Activated naive CD4-positive, alpha-beta T cell treated with anti-CD3 and anti-CD28 coated beads, Interleukin-2, amount 10 ng/mL, durations not matched to agents 7 days and 5 days (primary cell): ENCODE results near the gene CABP2.
"Not testable (repeated sequence)": the region's sequence is repeated elsewhere in the genome, so short reads cannot be mapped to it uniquely, and the experiment has no call there.

ENCODE experiments used
- CTCF ChIA-PET: fragments of 350-600 bp; sonication (Branson Sonifier 250); formaldehyde crosslinking; loops from one replicate; lab custom pipeline; 2021; ENCODE audit warnings: antibody characterized with exemption; lab: Charles Lee
- DNase-seq: peaks from one replicate; pipeline ENCODE4 v3.0.0-alpha.2; 2020
- H3K27ac Mint-ChIP-seq: one replicate; pipeline ENCODE4 v1.8.0; 2021; ENCODE audit warnings: mild to moderate bottlenecking, moderate library complexity, mixed read lengths
- H3K27me3 Mint-ChIP-seq: one replicate; pipeline ENCODE4 v1.8.0; 2021; ENCODE audit warnings: mild to moderate bottlenecking, mixed read lengths
- H3K36me3 Mint-ChIP-seq: one replicate; pipeline ENCODE4 v1.8.0; 2021; ENCODE audit warnings: mixed read lengths
- H3K4me1 Mint-ChIP-seq: one replicate; pipeline ENCODE4 v1.8.0; 2021; ENCODE audit warnings: mixed read lengths
- H3K4me3 Mint-ChIP-seq: one replicate; pipeline ENCODE4 v1.8.0; 2021; ENCODE audit warnings: mild to moderate bottlenecking, moderate library complexity, mixed read lengths
- H3K9me3 Mint-ChIP-seq: one replicate; pipeline ENCODE4 v1.8.0; 2021; ENCODE audit warnings: mixed read lengths

The CABP2 gene

GRCh38 chr11:67522844-67523555, at the start of gene CABP2:
CABP2 (minus strand) TSS chr11:67523446; CDS start chr11:67523326, 120 bp downstream.
- H3K27ac Mint-ChIP-seq: no peak within 1 kb of the TSS
- no peaks in the 10 kb centered on the region for H3K36me3 Mint-ChIP-seq
- peaks cover 25% of the 10 kb centered on the region for H3K27me3 Mint-ChIP-seq
- H3K4me3 Mint-ChIP-seq: no peak within 1 kb of the TSS
- no peaks in the 10 kb centered on the region for H3K9me3 Mint-ChIP-seq
- CTCF ChIA-PET: no interaction called here
- no peak for DNase-seq
- no peaks in the 10 kb centered on the region for H3K4me1 Mint-ChIP-seq

- H3K9me3 Mint-ChIP-seq: no peaks in the 10 kb centered on the region
- CTCF ChIA-PET: interaction anchor here (0.8 to 1.4 kb wide), 7 partner anchors 10 to 73 kb away, joined by 3 to 4 read pairs (median 3); partner anchors contain the start of gene GSTP1
- no peak overlapping the region for H3K4me3 Mint-ChIP-seq
- H3K4me1 Mint-ChIP-seq: no peaks in the 10 kb centered on the region
- DNase-seq: peak; percentile 50
- peaks cover 52% of the 10 kb centered on the region for H3K27me3 Mint-ChIP-seq
- H3K36me3 Mint-ChIP-seq: no peaks in the 10 kb centered on the region
- H3K27ac Mint-ChIP-seq: no peak overlapping the region
These were observed 49.6 kb upstream of the CABP2 start for GRCh38 chr11:67572747-67573419.

- no peak overlapping the region for H3K4me3 Mint-ChIP-seq
- H3K4me1 Mint-ChIP-seq: no peaks in the 10 kb centered on the region
- no peaks in the 10 kb centered on the region for H3K9me3 Mint-ChIP-seq
- H3K27ac Mint-ChIP-seq: no peak overlapping the region
- peaks cover 51% of the 10 kb centered on the region for H3K27me3 Mint-ChIP-seq
- no peak for DNase-seq
- no peaks in the 10 kb centered on the region for H3K36me3 Mint-ChIP-seq
- CTCF ChIA-PET: interaction anchor here (0.8 to 1.4 kb wide), 7 partner anchors 9 to 74 kb away, joined by 3 to 4 read pairs (median 3); partner anchors contain the start of gene GSTP1
These were observed 49.1 kb upstream of the CABP2 start for GRCh38 chr11:67572305-67572704.

- Mint-ChIP-seq H3K36me3 (no peaks in the 10 kb centered on the region), H3K27ac (no peak overlapping the region), H3K27me3 (peaks cover 44% of the 10 kb centered on the region), H3K4me3 (no peak overlapping the region), H3K9me3 (no peaks in the 10 kb centered on the region), H3K4me1 (no peaks in the 10 kb centered on the region)
- CTCF ChIA-PET: no interaction called here
- no peak for DNase-seq
These were observed 48.2 kb upstream of the CABP2 start for GRCh38 chr11:67571443-67571842.

GRCh38 chr11:67564230-67564629, 41.0 kb upstream of the CABP2 start:
- Mint-ChIP-seq H3K4me3 (no peak overlapping the region), H3K36me3 (no peaks in the 10 kb centered on the region), H3K4me1 (peaks cover 12% of the 10 kb centered on the region), H3K27ac (no peak overlapping the region), H3K27me3 (peaks cover 37% of the 10 kb centered on the region), H3K9me3 (no peaks in the 10 kb centered on the region)
- CTCF ChIA-PET: no interaction called here
- DNase-seq: no peak

GRCh38 chr11:67563705-67564114, 40.5 kb upstream of the CABP2 start:
- peaks cover 37% of the 10 kb centered on the region for H3K27me3 Mint-ChIP-seq
- CTCF ChIA-PET: interaction anchor here (1.4 kb wide), 1 partner anchor 9 kb away, joined by 3 read pairs; no protein-coding TSS in a partner anchor
- DNase-seq, H3K36me3 Mint-ChIP-seq, H3K4me3 Mint-ChIP-seq, H3K27ac Mint-ChIP-seq, H3K9me3 Mint-ChIP-seq: not testable (repeated sequence)
- peaks cover 12% of the 10 kb centered on the region for H3K4me1 Mint-ChIP-seq

- H3K4me3 Mint-ChIP-seq: no peak overlapping the region
- DNase-seq: no peak
- H3K4me1 Mint-ChIP-seq: peaks cover 12% of the 10 kb centered on the region
- no peaks in the 10 kb centered on the region for H3K9me3 Mint-ChIP-seq
- no peaks in the 10 kb centered on the region for H3K36me3 Mint-ChIP-seq
- peaks cover 37% of the 10 kb centered on the region for H3K27me3 Mint-ChIP-seq
- CTCF ChIA-PET: interaction anchor here (1.4 kb wide), 1 partner anchor 9 kb away, joined by 3 read pairs; no protein-coding TSS in a partner anchor
- no peak overlapping the region for H3K27ac Mint-ChIP-seq
These were observed 39.9 kb upstream of the CABP2 start for GRCh38 chr11:67562963-67563704.

GRCh38 chr11:67561971-67562619, 38.8 kb upstream of the CABP2 start:
- Mint-ChIP-seq H3K27me3 (peaks cover 31% of the 10 kb centered on the region), H3K36me3 (no peaks in the 10 kb centered on the region), H3K9me3 (no peaks in the 10 kb centered on the region), H3K27ac (no peak overlapping the region), H3K4me1 (peaks cover 12% of the 10 kb centered on the region), H3K4me3 (no peak overlapping the region)
- DNase-seq: no peak
- CTCF ChIA-PET: interaction anchor here (1.4 kb wide), 1 partner anchor 10 kb away, joined by 3 read pairs; no protein-coding TSS in a partner anchor

- H3K27me3 Mint-ChIP-seq: peaks cover 24% of the 10 kb centered on the region
- peaks cover 12% of the 10 kb centered on the region for H3K4me1 Mint-ChIP-seq
- no peak overlapping the region for H3K27ac Mint-ChIP-seq
- H3K4me3 Mint-ChIP-seq: no peak overlapping the region
- no peak for DNase-seq
- CTCF ChIA-PET: no interaction called here
- no peaks in the 10 kb centered on the region for H3K9me3 Mint-ChIP-seq
- no peaks in the 10 kb centered on the region for H3K36me3 Mint-ChIP-seq
These were observed 35.0 kb upstream of the CABP2 start for GRCh38 chr11:67558084-67558772.

GRCh38 chr11:67556244-67556643, 33.0 kb upstream of the CABP2 start:
- CTCF ChIA-PET: interaction anchor here (0.7 kb wide), 1 partner anchor 292 kb away, joined by 3 read pairs; no protein-coding TSS in a partner anchor
- DNase-seq: no peak
- no peak overlapping the region for H3K27ac Mint-ChIP-seq
- H3K36me3 Mint-ChIP-seq: no peaks in the 10 kb centered on the region
- H3K4me1 Mint-ChIP-seq: no peaks in the 10 kb centered on the region
- no peak overlapping the region for H3K4me3 Mint-ChIP-seq
- H3K27me3 Mint-ChIP-seq: peaks cover 21% of the 10 kb centered on the region
- peaks cover 2% of the 10 kb centered on the region for H3K9me3 Mint-ChIP-seq

- not testable (repeated sequence) for H3K9me3 Mint-ChIP-seq, H3K27ac Mint-ChIP-seq
These were observed 28.5 kb upstream of the CABP2 start for GRCh38 chr11:67551697-67552096.

GRCh38 chr11:67551127-67551526, 27.9 kb upstream of the CABP2 start:
- no peak for DNase-seq
- Mint-ChIP-seq H3K27ac (no peak overlapping the region), H3K27me3 (peaks cover 31% of the 10 kb centered on the region), H3K4me1 (no peaks in the 10 kb centered on the region), H3K36me3 (no peaks in the 10 kb centered on the region), H3K9me3 (peaks cover 8% of the 10 kb centered on the region), H3K4me3 (no peak overlapping the region)
- CTCF ChIA-PET: no interaction called here

More at GRCh38 chr11:67551697-67552096, 28.5 kb upstream of the CABP2 start:
- H3K4me3 Mint-ChIP-seq, H3K4me1 Mint-ChIP-seq, DNase-seq, CTCF ChIA-PET, H3K36me3 Mint-ChIP-seq: not testable (repeated sequence)
- peaks cover 29% of the 10 kb centered on the region for H3K27me3 Mint-ChIP-seq

GRCh38 chr11:67548555-67549110, 25.4 kb upstream of the CABP2 start:
- H3K9me3 Mint-ChIP-seq: peaks cover 8% of the 10 kb centered on the region
- no peaks in the 10 kb centered on the region for H3K36me3 Mint-ChIP-seq
- CTCF ChIA-PET: no interaction called here
- DNase-seq: no peak
- no peak overlapping the region for H3K4me3 Mint-ChIP-seq
- peaks cover 53% of the 10 kb centered on the region for H3K27me3 Mint-ChIP-seq
- H3K27ac Mint-ChIP-seq: no peak overlapping the region
- no peaks in the 10 kb centered on the region for H3K4me1 Mint-ChIP-seq
